ENCODE results near the gene LMO3. TPM values are rescaled to one million over a fixed set of nuclear protein-coding genes. Genes with fewer than 3 reads are reported as not detected.

Gene LMO3
- total RNA-seq, 2 donors from 2014 or later: 45.4 to 49.5 TPM

GRCh38 chr12:16562921-16563320 is 43.0 kb downstream of the LMO3 start:
- no peak for ATAC-seq (ENCODE audit: insufficient number of reproducible peaks, low FRiP score, low read depth)

GRCh38 chr12:16562435-16562834 is 43.5 kb downstream of the LMO3 start:
- no peaks in the 10 kb centered on the region for H3K36me3 ChIP-seq
- H3K27ac ChIP-seq: no peak overlapping the region
- no peak overlapping the region for H3K4me3 ChIP-seq
- H3K4me1 ChIP-seq (ENCODE audit: control insufficient read depth in 1 of 2, low read depth in 2 of 2): peaks cover 0 to 6% of the 10 kb centered on the region in 2 donors
- DNase-seq (ENCODE audit: low spot score) (no peak), ATAC-seq (ENCODE audit: insufficient number of reproducible peaks, low FRiP score, low read depth) (no peak)
- no peaks in the 10 kb centered on the region for H3K9me3 ChIP-seq
- TF ChIP-seq CTCF (IDR thresholded peaks at IDR 0.05): no peak
- H3K27me3 ChIP-seq (replicated peaks; ENCODE audit: insufficient read depth): no peaks in the 10 kb centered on the region

More at GRCh38 chr12:16562921-16563320, 43.0 kb downstream of the LMO3 start:
- Histone ChIP-seq H3K4me3 (no peak overlapping the region), H3K27ac (no peak overlapping the region), H3K27me3 (replicated peaks; ENCODE audit: insufficient read depth) (no peaks in the 10 kb centered on the region), H3K4me1 (ENCODE audit: control insufficient read depth in 1 of 2, low read depth in 2 of 2) (peaks cover 0 to 6% of the 10 kb centered on the region in 2 donors), H3K36me3 (no peaks in the 10 kb centered on the region), H3K9me3 (no peaks in the 10 kb centered on the region)
- no peak for TF ChIP-seq CTCF (IDR thresholded peaks at IDR 0.05)
- DNase-seq (ENCODE audit: low spot score): no peak

- Histone ChIP-seq H3K36me3 (no peaks in the 10 kb centered on the region), H3K27ac (no peak overlapping the region), H3K27me3 (replicated peaks; ENCODE audit: insufficient read depth) (no peaks in the 10 kb centered on the region), H3K4me1 (ENCODE audit: control insufficient read depth in 1 of 2, low read depth in 2 of 2) (peaks cover 0 to 6% of the 10 kb centered on the region in 2 donors), H3K9me3 (no peaks in the 10 kb centered on the region), H3K4me3 (no peak overlapping the region)
- DNase-seq (ENCODE audit: low spot score) (no peak), ATAC-seq (ENCODE audit: insufficient number of reproducible peaks, low FRiP score, low read depth) (no peak)
- no peak for TF ChIP-seq CTCF (IDR thresholded peaks at IDR 0.05)
Measured at GRCh38 chr12:16560273-16560672, 45.7 kb downstream of the LMO3 start.

- DNase-seq (ENCODE audit: low spot score): no peak
- ATAC-seq (ENCODE audit: insufficient number of reproducible peaks, low FRiP score, low read depth): no peak
Measured at GRCh38 chr12:16555630-16556029, 50.3 kb downstream of the LMO3 start.

GRCh38 chr12:16553457-16553856 is 52.5 kb downstream of the LMO3 start:
- ATAC-seq (ENCODE audit: insufficient number of reproducible peaks, low FRiP score, low read depth) (no peak), DNase-seq (ENCODE audit: low spot score) (no peak)
- Histone ChIP-seq H3K4me3 (no peak overlapping the region), H3K27ac (no peak overlapping the region), H3K27me3 (replicated peaks; ENCODE audit: insufficient read depth) (no peaks in the 10 kb centered on the region), H3K36me3 (no peaks in the 10 kb centered on the region), H3K4me1 (ENCODE audit: control insufficient read depth in 1 of 2, low read depth in 2 of 2) (no peaks in the 10 kb centered on the region), H3K9me3 (no peaks in the 10 kb centered on the region)
- TF ChIP-seq CTCF (IDR thresholded peaks at IDR 0.05): no peak

More at GRCh38 chr12:16555630-16556029, 50.3 kb downstream of the LMO3 start:
- no peaks in the 10 kb centered on the region for H3K36me3 ChIP-seq
- H3K9me3 ChIP-seq: no peaks in the 10 kb centered on the region
- H3K27me3 ChIP-seq (replicated peaks; ENCODE audit: insufficient read depth): no peaks in the 10 kb centered on the region
- no peak overlapping the region for H3K4me3 ChIP-seq
- no peak for TF ChIP-seq CTCF (IDR thresholded peaks at IDR 0.05)
- no peak overlapping the region for H3K27ac ChIP-seq
- H3K4me1 ChIP-seq (ENCODE audit: control insufficient read depth in 1 of 2, low read depth in 2 of 2): no peaks in the 10 kb centered on the region
